H9 (cell line): ENCODE results near the gene NEK11. TPM values are rescaled to one million over a fixed set of nuclear protein-coding genes. Genes with fewer than 3 reads are reported as not detected.

ENCODE experiments used
- DNase-seq: peaks from one replicate; pipeline ENCODE4 v3.0.0-alpha.2; 2017
- H2AFZ ChIP-seq: one replicate; pipeline ENCODE4 v1.6.1; 2013; ENCODE audit warnings: mild to moderate bottlenecking, low read length, control low read depth, moderate library complexity
- H2AK5ac ChIP-seq: 2 replicates; pipeline ENCODE4 v1.6.1; 2013; ENCODE audit warnings: low read length, control low read depth, mixed read lengths; ENCODE audit not compliant: insufficient read length
- H2BK120ac ChIP-seq: one replicate; pipeline ENCODE4 v1.6.1; 2013; ENCODE audit warnings: low read depth, mild to moderate bottlenecking, low read length, control low read depth, inconsistent platforms; ENCODE audit not compliant: poor library complexity, severe bottlenecking
- H2BK12ac ChIP-seq: 2 replicates; pipeline ENCODE4 v1.6.1; 2013; ENCODE audit warnings: low read length, control low read depth, mixed read lengths, low read depth; ENCODE audit not compliant: insufficient read length
- H2BK15ac ChIP-seq: 2 replicates; pipeline ENCODE4 v1.6.1; 2013; ENCODE audit warnings: low read depth, low read length, control low read depth
- H2BK20ac ChIP-seq: one replicate; pipeline ENCODE4 v1.6.1; 2013; ENCODE audit warnings: low read depth, mild to moderate bottlenecking, low read length, control low read depth, inconsistent platforms; ENCODE audit not compliant: poor library complexity, severe bottlenecking
- H2BK5ac ChIP-seq: 2 replicates; pipeline ENCODE4 v1.6.1; 2013; ENCODE audit warnings: low read length, control low read depth, mixed read lengths; ENCODE audit not compliant: insufficient read length
- H3K14ac ChIP-seq: 2 replicates; pipeline ENCODE4 v1.6.1; 2013; ENCODE audit warnings: low read length, control low read depth; ENCODE audit not compliant: insufficient read depth
- H3K18ac ChIP-seq: 2 replicates; pipeline ENCODE4 v1.6.1; 2013; ENCODE audit warnings: low read depth, mild to moderate bottlenecking, mixed read lengths, low read length, control low read depth; ENCODE audit not compliant: insufficient read length
- H3K23ac ChIP-seq: 2 replicates; pipeline ENCODE4 v1.6.1; 2013; ENCODE audit warnings: low read length, control low read depth, mixed read lengths, low read depth; ENCODE audit not compliant: insufficient read length
- H3K23me2 ChIP-seq: 2 replicates; pipeline ENCODE4 v1.6.1; 2013; ENCODE audit warnings: low read depth, mild to moderate bottlenecking, mixed read lengths, low read length, control low read depth; ENCODE audit not compliant: insufficient read length, poor library complexity, severe bottlenecking
- H3K27ac ChIP-seq: 2 replicates; pipeline ENCODE4 v1.5.1; 2013; ENCODE audit warnings: low read length, control low read depth, mixed read lengths, low read depth; ENCODE audit not compliant: insufficient read length
- H3K27me3 ChIP-seq: 2 replicates; pipeline ENCODE4 v1.6.1; 2013; ENCODE audit warnings: low read length, control low read depth, inconsistent platforms; ENCODE audit not compliant: insufficient read depth
- H3K4ac ChIP-seq: 2 replicates; pipeline ENCODE4 v1.6.1; 2013; ENCODE audit warnings: low read depth, mild to moderate bottlenecking, control low read depth, inconsistent platforms, low read length, moderate library complexity
- H3K4me1 ChIP-seq: 2 replicates; pipeline ENCODE4 v1.6.1; 2013; ENCODE audit warnings: low read length, control low read depth, inconsistent platforms; ENCODE audit not compliant: insufficient read depth
- H3K4me2 ChIP-seq: 2 replicates; pipeline ENCODE4 v1.6.1; 2013; ENCODE audit warnings: low read length, control low read depth, mixed read lengths; ENCODE audit not compliant: insufficient read length, insufficient read depth
- H3K56ac ChIP-seq: 2 replicates; pipeline ENCODE4 v1.6.1; 2013; ENCODE audit warnings: low read depth, mild to moderate bottlenecking, mixed read lengths, low read length, control low read depth; ENCODE audit not compliant: insufficient read length
- H3K79me1 ChIP-seq: 2 replicates; pipeline ENCODE4 v1.6.1; 2013; ENCODE audit warnings: low read depth, mild to moderate bottlenecking, moderate library complexity, low read length, control low read depth, inconsistent platforms; ENCODE audit not compliant: insufficient read depth, poor library complexity, severe bottlenecking
- H3K79me2 ChIP-seq: 2 replicates; pipeline ENCODE4 v1.6.1; 2013; ENCODE audit warnings: low read length, control low read depth, inconsistent platforms; ENCODE audit not compliant: insufficient read depth
- H3K9ac ChIP-seq: 2 replicates; pipeline ENCODE4 v1.6.1; 2013; ENCODE audit warnings: low read length, control low read depth, mixed read lengths; ENCODE audit not compliant: insufficient read length; ENCODE audit errors: extremely low read depth
- H3K9me3 ChIP-seq: one replicate; pipeline ENCODE4 v1.6.1; 2013; ENCODE audit warnings: low read depth, low read length, inconsistent platforms; ENCODE audit not compliant: control insufficient read depth
- H3T11ph ChIP-seq: one replicate; pipeline ENCODE4 v1.6.1; 2013; ENCODE audit warnings: mild to moderate bottlenecking, low read length, control low read depth, inconsistent platforms
- H4K20me1 ChIP-seq: one replicate; pipeline ENCODE4 v1.6.1; 2013; ENCODE audit not compliant: control insufficient read depth, insufficient read length, insufficient read depth
- H4K5ac ChIP-seq: 2 replicates; pipeline ENCODE4 v1.6.1; 2013; ENCODE audit warnings: low read depth, mild to moderate bottlenecking, mixed read lengths, low read length, control low read depth; ENCODE audit not compliant: insufficient read length
- H4K8ac ChIP-seq: replicated peaks from 2 replicates; pipeline ENCODE4 v1.6.1; 2013; ENCODE audit warnings: low read length, control low read depth, mixed read lengths, low read depth; ENCODE audit not compliant: insufficient read length
- H4K91ac ChIP-seq: 2 replicates; pipeline ENCODE4 v1.6.1; 2013; ENCODE audit warnings: low read depth, mild to moderate bottlenecking, moderate library complexity, mixed read lengths, low read length, control low read depth; ENCODE audit not compliant: insufficient read length
- H3K27ac Mint-ChIP-seq, 3 experiments: 2 replicates in 2 of 3; 3 replicates in 1 of 3; pipeline ENCODE4 v1.8.0; 2020 to 2021; ENCODE audit warnings: mixed read lengths in 3 of 3, mild to moderate bottlenecking in 1 of 3, moderate library complexity in 1 of 3
- H3K27me3 Mint-ChIP-seq: 2 replicates; pipeline ENCODE4 v1.8.0; 2021; ENCODE audit warnings: low read depth, mild to moderate bottlenecking, moderate library complexity, mixed read lengths
- H3K36me3 Mint-ChIP-seq, 3 experiments: 2 replicates in 2 of 3; 3 replicates in 1 of 3; pipeline ENCODE4 v1.8.0; 2020 to 2021; ENCODE audit warnings: low read depth in 3 of 3, mixed read lengths in 3 of 3; ENCODE audit not compliant: insufficient read depth in 1 of 3
- H3K4me1 Mint-ChIP-seq, 2 experiments: 2 replicates each; pipeline ENCODE4 v1.8.0; 2020; ENCODE audit warnings: mixed read lengths in 2 of 2
- H3K4me3 Mint-ChIP-seq, 2 experiments: 2 replicates in 1 of 2; 3 replicates in 1 of 2; pipeline ENCODE4 v1.8.0; 2020 to 2021; ENCODE audit warnings: mild to moderate bottlenecking in 2 of 2, mixed read lengths in 2 of 2, moderate library complexity in 1 of 2
- H3K9me3 Mint-ChIP-seq, 2 experiments: 2 replicates in 1 of 2; 3 replicates in 1 of 2; pipeline ENCODE4 v1.8.0; 2020; ENCODE audit warnings: mild to moderate bottlenecking in 2 of 2, mixed read lengths in 2 of 2, moderate library complexity in 1 of 2
- CTCF ChIP-seq: fragments of 200-600 bp; sonication (generic); conservative IDR thresholded peaks from 3 replicates; pipeline ENCODE4 v1.8.0; 2021; ENCODE audit warnings: antibody characterized with exemption, mild to moderate bottlenecking
- WGBS: extraction: QIAGEN DNeasy Blood & Tissue Kit; methylation state at CpG from one replicate; pipeline ENCODE4 v1.1.7; 2013; ENCODE audit warnings: missing lambda C conversion rate, low lambda C conversion rate, mixed read lengths; ENCODE audit not compliant: insufficient read length; ENCODE audit errors: extremely low coverage; 5-methylcytosine and 5-hydroxymethylcytosine counted together
- total RNA-seq: library from RNA; stranded (reverse); gene quantifications from 2 replicates; pipeline ENCODE4 v1.2.1, GENCODE V29; 2021

The NEK11 gene
- total RNA-seq, 1 experiment from 2014 or later: 2.5 TPM

- no peak overlapping the region for H2AFZ ChIP-seq
- H3K4me1 ChIP-seq: no peaks in the 10 kb centered on the region
- peak overlapping the region; percentile 39 for H3K4me2 ChIP-seq
- H3K23me2 ChIP-seq: peaks cover 3% of the 10 kb centered on the region
- no peak overlapping the region for H2BK120ac ChIP-seq
- Mint-ChIP-seq H3K27ac (no peak overlapping the region), H3K9me3 (no peaks in the 10 kb centered on the region), H3K4me1 (peaks cover 18 to 20% of the 10 kb centered on the region in 2 experiments), H3K4me3 (peak overlapping the region; percentile 83 to 84), H3K27me3 (no peaks in the 10 kb centered on the region), H3K36me3 (peaks cover 4 to 16% (median 14%) of the 10 kb centered on the region in 3 experiments; a peak in 6 of 7 replicates)
- H3K14ac ChIP-seq: no peak overlapping the region
- H3K27me3 ChIP-seq: no peaks in the 10 kb centered on the region
- no peak overlapping the region for H2BK12ac ChIP-seq
- no peak overlapping the region for H3T11ph ChIP-seq
- no peaks in the 10 kb centered on the region for H3K79me1 ChIP-seq
- H3K27ac ChIP-seq: no peak overlapping the region
- H3K18ac ChIP-seq: no peak overlapping the region
- H4K8ac ChIP-seq: no peak overlapping the region
- no peaks in the 10 kb centered on the region for H4K20me1 ChIP-seq
- no peak overlapping the region for H4K5ac ChIP-seq
- no peak overlapping the region for H3K9ac ChIP-seq
- no peak overlapping the region for H2BK5ac ChIP-seq
- H3K79me2 ChIP-seq: no peaks in the 10 kb centered on the region
- no peak overlapping the region for H2AK5ac ChIP-seq
- no peaks in the 10 kb centered on the region for H3K9me3 ChIP-seq
- H4K91ac ChIP-seq: no peak overlapping the region
- H3K23ac ChIP-seq: no peak overlapping the region
- no peak overlapping the region for H2BK15ac ChIP-seq
- WGBS: no CpG with 5 or more reads among the region's 1 CpG
- H2BK20ac ChIP-seq: no peak overlapping the region
- TF ChIP-seq CTCF: no peak
- no peak overlapping the region for H3K56ac ChIP-seq
- no peak for DNase-seq
- H3K4ac ChIP-seq: no peak overlapping the region
These were observed 1.1 kb upstream of the NEK11 start for GRCh38 chr3:131025539-131025938.
